Occipital lobe (tissue), 2 donors: ENCODE measurements around the gene YTHDF1. TPM values are rescaled to one million over a fixed set of nuclear protein-coding genes. Genes with fewer than 3 reads are reported as not detected.

ENCODE experiments used
- DNase-seq: peaks from one replicate; lab custom pipeline; 2025; lab: John Stamatoyannopoulos, UW
- total RNA-seq: library from RNA; depleted of rRNA; stranded (reverse); fragments of >200 nt; gene quantifications from one replicate; pipeline ENCODE4 v1.2.3, GENCODE V29; 2014

Gene YTHDF1
- total RNA-seq, 1 donor from 2014 or later = 20.1 TPM

DNA sequence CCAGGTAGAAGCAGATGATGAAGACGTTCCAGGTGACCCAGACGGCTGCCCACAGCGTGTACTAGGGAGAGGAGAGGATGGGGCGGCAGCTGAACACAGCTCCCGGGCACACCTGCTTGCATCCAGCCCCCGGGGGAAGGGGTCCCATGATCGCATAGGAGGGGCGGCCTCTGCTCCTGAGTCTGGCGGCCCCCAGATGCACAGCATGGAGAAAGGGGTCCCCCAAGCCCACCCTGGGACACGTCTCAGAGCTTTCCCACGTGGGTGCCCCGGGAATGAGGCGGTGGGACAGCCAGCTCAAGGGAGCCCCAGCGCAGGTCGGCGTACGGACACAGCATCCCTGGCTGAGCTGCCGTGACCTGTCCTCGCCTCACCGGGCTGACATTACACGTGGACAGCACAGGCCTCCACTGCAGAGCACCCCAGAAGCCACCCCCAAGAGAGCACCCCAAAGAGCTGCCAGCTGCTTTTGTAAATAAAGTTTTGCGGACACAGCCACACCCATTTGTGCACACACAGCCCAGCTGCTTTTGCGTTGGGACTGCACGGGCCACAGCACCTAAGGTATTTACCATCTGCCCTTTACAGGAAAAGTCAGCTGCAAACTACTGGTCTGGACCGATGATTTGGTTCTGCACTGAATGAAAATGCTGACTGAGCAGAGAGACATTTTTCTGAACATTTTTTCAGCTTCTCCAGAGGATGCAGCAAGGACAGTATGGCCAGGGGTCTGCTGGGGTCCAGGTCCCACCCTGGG is 33.1 kb upstream of the YTHDF1 start:
- no peak for DNase-seq

DNA sequence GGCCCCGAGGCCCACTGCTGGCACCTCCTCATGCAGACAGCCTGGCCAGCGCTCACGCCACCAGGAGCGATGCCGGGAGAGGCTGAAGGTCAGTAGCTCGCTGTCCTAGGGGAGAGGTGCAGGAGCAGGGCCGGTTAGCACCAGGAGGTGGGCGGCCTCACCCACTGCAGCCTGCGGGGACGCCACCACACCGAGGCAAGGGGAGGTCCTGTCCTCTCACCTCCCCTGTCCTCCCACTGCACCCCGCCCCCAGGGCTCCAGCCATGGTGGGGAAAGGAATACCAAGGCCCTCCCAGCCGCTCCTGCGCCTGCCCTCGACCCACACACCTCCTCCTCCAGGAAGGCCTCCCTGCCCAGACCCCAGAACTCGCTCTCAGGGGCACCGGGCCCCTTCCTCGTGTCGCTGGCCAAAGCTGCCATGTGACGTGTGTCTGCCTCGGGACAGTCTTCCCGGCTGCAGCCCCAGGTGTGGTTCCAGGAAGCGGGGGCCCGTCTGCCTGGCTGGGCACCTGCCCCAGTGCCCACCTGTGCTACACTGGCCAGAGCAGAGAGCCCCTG is 31.8 kb upstream of the YTHDF1 start:
- DNase-seq = no peak

DNA sequence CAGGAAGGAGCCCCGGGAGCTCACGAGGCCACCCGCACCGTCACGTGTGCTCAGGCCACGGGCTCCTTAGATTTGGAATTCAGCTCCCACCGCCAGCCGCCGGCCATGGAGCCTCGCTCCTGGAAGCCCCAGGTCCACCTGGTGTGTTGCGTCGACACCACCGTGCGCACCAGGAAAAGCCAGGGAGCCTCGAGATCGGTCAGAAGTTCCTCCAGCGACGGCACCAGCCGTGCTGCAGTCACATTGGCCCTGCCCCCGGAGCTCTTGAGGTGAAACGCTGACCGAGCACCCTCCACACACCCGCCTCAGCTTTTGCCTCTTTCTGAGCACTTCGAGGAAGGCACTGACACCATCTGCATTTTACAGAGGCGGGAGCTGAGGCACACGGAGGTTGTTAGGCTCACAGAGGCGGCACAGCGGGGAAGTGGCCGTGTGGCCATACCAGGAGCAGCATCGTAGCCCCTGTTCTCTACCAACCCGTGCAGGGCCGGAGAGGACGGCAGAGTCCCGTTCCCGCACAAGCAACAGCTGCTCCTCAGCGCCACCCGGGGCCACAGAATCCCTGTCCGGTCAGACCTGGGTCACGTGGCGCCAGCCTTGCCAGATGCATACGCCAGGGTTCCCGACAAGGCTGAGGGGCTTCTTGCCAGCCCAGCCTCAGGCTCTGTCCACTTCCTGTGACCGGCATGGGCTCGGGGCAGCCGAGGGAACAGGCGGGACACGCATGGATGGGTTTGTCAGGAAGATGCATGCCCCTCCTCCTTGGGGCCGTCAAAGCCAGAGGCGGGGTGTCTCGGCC is 30.8 kb upstream of the YTHDF1 start:
- DNase-seq = no peak

DNA sequence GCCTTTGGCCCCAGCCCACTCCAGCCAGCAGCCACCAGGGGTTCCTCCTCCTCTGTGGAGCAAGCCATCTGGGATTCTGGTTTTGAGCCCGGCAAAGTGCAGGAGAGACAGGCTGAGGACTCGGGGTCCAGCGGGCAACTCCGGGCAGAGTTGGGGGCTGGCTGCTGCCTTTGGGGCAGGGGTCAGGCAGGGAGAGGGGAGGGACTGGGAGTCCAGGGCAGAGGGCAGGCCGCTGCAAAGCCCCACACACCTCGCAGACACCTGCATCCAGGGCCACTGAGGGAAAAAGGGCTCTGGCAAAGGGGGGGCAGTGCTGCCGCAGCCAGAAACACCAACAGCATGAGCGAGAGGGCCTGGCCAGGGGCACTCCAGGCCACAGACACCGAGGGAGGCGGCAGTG is 28.5 kb upstream of the YTHDF1 start:
- no peak for DNase-seq

DNA sequence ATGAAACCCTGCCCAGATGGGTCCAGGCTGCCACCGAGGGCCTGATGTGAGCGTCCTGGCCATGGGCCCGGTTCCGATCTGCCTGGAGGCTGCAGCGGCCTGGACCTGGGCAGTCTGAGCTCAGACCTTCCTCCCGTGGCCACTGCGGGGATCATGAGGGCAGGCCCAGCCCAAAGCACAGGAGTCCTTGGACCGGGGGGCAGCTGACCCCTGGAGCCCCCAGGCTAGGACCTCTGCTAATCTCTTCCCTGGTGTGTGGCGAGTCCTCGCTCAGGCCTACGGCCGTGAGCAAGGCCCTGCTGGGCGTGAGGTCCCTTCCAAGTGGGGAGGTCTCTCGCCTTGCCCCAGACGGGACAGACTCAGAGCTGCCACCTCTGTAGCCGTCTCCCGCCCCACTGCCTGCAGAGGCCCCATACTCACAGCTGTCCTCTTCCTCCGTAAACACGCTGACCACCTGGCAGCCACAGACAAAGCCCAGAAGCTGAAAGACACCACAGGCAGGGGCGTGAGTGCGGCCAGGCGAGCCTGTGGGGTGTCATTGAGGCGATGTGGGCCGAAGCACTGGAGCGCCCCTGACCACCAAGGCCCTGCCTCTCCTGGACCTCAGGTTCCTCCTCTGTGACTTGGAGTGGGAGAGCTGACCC is 27.8 kb upstream of the YTHDF1 start:
- DNase-seq = no peak

DNA sequence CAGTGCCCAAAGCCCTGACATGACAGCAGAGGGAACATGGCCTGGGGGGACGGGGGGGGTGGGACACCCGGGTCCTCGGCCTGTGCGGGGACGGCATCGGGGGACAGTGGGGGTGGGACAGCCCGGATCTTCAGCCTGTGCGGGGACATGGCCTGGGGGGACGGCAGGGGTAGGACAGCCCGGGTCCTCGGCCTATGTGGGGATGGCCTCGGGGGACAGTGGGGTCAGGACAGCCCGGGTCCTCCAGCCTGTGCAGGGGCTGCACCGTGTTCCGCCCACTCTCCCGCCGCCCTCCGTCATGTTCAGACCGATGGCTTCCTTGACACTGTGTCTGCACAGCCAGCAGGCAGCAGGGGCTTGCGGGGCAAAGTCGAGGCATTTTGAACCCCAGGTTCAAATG is 26.8 kb upstream of the YTHDF1 start:
- no peak for DNase-seq

DNA sequence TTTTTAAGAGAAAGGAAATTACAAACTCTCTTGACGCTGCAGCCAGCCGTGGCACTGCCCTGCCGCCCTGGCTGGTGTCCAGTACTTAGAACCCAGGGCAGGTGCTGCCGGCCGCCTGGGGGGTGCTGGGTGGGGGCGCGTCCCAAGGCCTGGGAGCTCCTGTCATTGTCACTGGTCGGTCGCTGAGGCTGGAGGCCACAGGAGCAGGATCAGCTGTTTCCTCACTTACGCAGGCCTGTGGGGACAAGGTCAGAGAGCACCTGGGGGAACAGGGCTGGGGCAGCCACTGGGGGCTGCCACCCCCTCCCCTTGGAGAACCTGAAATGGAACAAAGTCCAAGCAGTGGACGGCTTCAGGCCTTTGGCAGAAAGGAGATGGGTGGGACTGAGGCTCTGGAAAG is 25.3 kb upstream of the YTHDF1 start:
- no peak for DNase-seq

DNA sequence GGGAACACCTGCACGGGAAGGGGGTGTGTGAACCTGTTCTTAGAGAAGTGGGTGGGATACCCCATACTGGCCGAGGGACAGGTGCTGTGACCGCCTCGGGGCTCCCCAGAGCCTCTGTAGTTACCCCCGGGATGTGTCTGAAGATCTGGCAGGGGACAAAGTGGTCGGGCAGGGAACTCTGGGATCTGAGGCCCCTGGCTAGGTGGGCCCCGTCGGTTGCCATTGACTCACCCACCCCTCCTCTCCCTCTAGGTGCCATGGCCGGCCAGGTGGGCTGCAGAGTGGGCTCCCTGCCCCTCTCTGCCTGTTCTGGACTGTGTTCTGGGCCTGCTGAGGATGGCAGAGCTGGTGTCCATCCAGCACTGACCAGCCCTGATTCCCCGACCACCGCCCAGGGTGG is 24.1 kb upstream of the YTHDF1 start:
- DNase-seq = no peak

DNA sequence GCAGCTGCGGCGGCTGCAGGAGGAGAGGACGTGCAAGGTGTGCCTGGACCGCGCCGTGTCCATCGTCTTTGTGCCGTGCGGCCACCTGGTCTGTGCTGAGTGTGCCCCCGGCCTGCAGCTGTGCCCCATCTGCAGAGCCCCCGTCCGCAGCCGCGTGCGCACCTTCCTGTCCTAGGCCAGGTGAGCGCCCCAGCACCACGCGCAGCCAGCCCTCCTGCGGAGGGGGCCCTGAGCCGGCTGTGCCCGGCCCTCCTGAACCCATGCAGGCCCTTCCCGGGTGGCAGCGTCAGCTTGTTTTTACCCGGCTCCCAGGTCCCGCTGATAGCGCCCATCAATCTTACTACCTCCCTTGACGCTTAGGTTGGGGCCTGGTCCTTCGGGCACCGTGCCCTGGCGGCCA is 23.5 kb upstream of the YTHDF1 start:
- no peak for DNase-seq

DNA sequence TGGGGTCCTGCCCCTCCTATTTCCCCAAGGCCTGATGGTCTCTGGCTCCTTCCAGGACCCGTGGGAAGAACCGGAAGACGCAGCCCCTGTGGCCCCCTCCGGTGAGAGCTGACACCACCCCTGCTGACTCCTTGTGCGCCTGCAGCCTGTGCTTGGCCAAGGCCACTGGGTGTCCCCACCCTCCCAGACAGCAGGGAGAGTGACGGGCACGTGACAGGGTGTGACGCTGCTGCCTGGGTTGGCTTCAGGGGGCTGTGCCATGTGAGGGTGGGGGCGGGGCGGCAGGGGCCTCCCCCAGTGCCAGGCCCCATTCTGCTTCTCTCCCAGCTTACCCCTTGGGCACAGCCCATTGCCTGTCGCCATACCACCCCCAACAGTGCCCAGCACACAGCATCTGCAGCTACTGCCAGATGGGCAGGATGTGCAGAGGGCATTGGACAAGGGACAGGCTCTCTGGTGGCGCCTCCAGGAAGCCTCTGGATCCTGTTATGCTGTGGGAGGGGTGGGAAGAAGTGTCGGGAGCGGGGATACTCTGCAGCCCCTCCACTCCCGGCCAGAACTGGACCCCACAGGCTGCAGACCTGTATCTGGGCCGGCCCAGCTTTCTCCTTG is 22.7 kb upstream of the YTHDF1 start:
- DNase-seq = no peak

DNA sequence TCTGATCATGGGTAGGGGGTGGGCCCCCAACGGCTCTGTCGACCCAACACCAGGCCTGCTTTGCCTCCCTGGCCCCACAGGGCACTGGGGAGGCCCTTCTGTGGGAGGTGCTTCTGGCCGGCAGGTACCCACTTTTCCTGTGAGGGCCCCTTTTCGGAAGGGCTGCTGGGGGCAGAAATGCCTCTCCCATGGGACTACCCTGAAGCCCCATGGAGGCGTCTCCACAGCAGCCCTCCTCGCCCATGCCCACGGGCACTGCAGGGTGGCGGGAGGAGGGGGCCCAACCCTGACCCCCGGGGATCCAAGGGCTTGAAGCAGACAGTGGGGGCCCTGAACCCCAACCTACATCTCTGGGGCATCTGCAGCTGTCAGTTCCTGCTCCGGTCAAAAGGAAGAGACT is 22.1 kb upstream of the YTHDF1 start:
- no peak for DNase-seq

DNA sequence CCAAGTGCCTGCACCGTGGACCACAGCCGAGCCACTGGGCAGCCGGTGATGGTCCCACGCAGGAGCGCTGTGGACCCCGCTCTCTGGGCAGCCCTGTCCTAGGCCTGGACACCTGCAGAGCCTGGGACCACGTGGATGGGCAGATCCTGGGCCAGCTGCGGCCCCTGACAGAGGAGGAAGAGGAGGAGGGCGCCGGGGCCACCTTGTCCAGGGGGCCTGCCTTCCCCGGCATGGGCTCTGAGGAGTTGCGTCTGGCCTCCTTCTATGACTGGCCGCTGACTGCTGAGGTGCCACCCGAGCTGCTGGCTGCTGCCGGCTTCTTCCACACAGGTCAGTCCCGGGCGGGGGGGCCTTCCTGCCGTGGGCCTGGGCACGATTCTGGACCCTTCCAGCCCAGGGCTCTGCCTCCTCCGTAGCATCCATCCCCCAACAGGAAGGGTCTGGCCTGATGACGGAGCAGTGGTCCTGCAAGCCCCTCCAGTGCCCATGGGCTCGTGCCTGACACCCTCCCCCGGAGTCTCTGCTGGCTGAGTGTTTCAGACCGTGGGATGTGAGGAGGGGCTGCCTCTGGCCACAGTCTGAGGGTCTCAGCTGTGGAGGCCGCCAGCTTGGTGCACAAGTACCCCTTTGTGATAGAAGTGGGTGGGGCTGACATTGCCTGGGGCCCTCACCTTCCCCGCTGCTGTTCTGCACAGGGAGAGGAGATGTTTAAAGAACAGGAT is 20.3 kb upstream of the YTHDF1 start:
- DNase-seq = no peak

DNA sequence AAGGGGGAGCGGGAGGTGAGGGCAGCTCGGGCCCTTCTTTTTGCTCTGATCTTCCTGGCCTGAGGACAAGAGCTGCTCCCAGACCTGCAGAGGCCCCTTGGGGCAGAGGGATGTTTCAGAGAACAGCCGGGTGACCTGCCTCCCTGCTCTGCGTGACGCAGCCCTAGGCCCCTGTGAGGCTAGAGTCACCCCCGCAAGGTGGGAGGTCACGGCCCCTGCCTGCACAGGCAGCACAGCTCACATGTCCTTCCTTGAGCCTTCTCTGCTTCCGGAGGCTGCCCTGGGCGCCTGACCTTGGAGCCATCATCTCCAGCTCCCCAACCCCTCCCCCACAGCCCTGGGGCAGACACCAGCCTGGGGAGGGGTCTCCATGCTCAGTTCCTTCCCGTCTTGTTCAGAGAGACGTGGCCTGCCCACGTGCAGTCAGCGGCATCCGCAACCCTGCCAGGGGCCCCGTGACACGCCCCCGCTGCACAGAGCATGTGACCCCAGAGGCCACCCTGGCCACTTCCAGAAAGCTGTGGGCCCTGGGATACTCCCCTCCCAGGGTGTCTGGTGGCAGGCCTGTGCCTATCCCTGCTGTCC is 19.6 kb upstream of the YTHDF1 start, which contains the start of gene BIRC7:
Gene BIRC7, plus strand, starts transcription at position 507 of the 585 bp plus-strand sequence. CDS start 192 bp downstream, outside the sequence.
- no peak for DNase-seq

DNA sequence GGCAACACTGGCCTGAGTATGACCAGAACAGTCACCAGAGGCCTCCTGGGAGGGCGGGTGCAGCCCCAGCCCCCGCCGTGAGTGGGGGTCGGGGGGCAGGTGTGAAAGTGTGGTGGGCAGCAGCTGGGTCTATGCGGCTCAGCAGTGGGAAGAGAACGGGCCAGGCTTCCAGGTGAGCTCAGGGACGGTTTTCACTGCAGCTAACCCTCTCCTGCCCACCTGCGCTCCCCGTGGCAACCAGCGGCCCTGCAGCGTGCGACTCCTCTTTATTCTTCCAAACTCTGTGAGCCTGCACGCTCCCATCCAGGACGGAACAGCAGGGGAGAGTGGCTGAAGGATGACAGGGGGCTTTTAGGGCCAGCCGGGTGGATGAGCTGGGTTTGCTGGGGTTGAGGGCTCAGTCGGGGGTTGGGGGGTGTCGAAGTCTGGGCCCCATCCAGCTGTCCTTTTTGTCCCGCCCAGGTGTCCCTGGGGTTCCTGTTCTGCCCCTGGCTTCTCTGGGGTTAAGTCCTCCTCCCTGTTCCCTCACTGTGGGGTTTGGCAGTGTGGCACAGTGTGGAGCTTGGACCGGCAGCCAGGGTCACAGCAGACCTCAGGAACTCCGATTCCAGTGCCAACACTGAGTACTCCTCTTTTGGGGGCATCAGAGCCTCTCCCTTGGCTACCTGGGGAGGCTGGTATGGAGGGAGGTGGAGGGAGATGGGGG is 18.9 kb upstream of the YTHDF1 start:
- DNase-seq = no peak

DNA sequence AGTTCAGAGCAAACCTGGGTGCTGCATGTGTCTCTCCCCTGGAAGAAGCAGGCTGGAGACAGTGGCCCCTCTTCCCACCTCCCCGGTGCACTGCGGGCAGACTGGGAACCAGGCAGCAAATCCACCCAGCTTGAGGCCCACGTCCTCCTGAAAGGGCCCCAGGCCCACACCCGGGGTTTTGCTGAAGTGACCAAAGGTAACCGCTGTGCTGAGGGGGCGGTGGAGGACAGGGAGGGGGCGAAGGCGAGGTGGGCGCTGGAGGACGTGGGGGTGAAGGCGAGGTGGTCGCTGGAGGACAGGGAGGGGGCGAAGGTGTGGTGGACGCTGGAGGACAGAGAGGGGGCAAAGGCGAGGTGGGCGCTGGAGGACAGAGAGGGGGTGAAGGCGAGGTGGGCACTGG is 18.0 kb upstream of the YTHDF1 start:
- no peak for DNase-seq

DNA sequence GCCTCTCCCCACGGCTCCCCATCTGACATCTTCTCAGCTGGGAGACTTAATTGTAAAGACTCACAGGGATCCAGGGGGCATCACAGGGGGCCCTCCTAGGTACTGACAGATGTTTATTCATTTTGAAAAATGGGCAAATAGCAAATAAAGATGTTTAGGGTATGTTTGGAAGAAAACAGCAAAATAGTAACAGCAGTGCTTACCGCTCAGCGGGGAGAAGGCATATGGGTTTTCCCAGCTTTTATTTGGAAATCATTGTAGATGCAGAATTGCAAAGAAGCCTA is 17.1 kb upstream of the YTHDF1 start:
- DNase-seq = no peak

DNA sequence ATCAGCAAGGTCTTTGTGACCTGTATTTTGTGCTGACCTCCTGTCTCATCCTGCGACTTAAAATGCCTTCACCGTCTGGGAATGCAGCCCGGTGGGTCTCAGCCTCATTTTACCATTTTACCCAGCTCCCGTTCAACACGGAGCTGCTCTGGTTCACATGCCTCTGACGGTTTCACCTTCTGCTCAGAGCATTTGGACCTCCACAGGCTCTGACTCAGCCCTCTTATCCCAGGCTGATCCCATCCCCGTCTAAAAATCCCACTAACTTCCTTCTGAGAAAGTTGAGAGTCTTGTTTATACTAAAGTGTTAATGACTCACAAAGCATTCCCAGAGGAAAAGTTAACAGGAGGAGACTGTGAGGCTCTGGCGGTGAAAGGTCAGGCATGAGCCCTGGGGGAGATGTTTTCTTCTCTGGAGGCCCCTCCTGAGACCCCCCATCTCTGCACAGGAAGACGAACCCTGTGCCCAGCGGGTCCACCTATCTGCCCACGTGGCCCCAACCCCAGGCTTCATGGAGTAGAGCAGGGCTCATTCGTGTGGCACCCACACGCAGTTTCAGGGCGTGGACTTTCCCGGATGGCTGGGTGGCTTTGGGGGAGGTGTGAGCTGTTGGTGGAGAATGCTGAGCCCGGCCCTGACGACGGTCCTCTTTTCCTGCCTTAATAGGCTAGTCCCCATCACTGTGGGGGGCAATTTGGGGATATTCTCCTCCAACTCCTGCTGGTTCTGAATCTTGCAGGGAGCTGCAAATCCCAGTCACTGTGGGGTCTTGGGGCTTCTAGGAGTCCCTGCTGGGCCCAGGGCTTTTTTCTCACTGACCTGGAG is 16.5 kb upstream of the YTHDF1 start:
- no peak for DNase-seq

DNA sequence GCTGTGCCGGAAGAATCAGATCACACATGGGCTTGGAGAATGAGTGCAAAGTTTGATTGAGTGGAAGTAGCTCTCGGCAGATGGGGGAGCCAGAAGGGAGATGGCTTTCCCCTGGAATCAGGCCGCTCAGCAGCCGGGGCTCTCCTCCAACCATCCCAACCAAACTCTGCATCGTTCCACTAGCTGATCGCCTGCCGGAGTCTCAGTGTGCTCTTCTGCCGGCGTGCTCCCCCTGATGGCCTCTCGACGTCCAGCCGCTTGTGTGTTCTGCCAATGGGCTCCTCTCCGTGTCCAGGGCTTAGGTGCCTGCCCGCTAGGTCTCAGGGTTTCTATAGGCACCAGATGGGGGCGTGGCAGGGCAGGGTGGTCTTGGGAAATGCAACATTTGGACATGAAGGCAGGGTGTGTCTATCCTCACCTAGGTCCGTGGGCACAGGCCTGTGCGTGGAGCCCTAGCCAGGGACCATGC is 14.9 kb upstream of the YTHDF1 start:
- no peak for DNase-seq

DNA sequence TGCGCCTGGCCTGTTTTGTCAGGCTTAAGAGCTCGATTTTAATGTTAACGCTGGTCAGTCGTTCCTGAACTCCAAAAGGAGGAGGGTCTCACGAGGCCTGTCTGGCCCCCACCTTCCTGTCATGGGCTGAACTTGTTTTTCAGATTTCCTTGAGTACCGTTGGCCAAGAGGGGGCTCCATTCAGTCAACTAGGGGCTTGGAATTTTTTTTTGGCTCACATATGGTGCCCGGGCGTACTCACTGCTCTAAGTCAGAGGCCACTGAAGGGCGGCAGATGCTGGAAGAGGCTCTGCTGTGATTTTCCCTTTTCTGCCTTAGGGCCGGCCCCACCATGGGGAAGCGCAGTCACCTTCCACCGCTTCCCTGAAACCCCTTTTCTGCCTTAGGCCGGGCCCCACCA is 12.9 kb upstream of the YTHDF1 start:
- DNase-seq = no peak
